H1 (cell line): ENCODE results near the gene ASH1L. TPM values are rescaled to one million over a fixed set of nuclear protein-coding genes. Genes with fewer than 3 reads are reported as not detected.

Source experiments
- CTCF ChIA-PET: fragments of 300-600 bp; sonication (Branson Sonifier 250); formaldehyde crosslinking; loops from one replicate; lab custom pipeline; 2021; ENCODE audit not compliant: partially characterized antibody; lab: Charles Lee
- POLR2A ChIA-PET: fragments of 300-600 bp; sonication (Branson Sonifier 250); formaldehyde crosslinking; loops from one replicate; lab custom pipeline; 2021; ENCODE audit warnings: inconsistent platforms; ENCODE audit not compliant: partially characterized antibody; lab: Charles Lee
- DNase-seq, 2 experiments: peaks; one replicate each; pipeline versions ENCODE4 v3.0.0 to v3.0.0-alpha.2; 2010 to 2022; ENCODE audit warnings: low spot score in 2 of 2, low read depth in 1 of 2, mixed read lengths in 1 of 2
- FAIRE-seq: peaks from 2 replicates; lab custom pipeline; 2011; peaks lifted over from hg19 to GRCh38; lab: Jason Lieb, UNC
- H2AFZ ChIP-seq: 2 replicates; pipeline ENCODE4 v1.8.1; 2012; ENCODE audit warnings: low read length, inconsistent platforms
- H2AK5ac ChIP-seq: 2 replicates; pipeline ENCODE4 v1.6.1; 2013; ENCODE audit warnings: low read depth, low read length
- H2BK120ac ChIP-seq: replicated peaks from 2 replicates; pipeline ENCODE3; 2013; ENCODE audit warnings: low read depth, low read length, inconsistent platforms
- H2BK12ac ChIP-seq: 2 replicates; pipeline ENCODE4 v1.6.1; 2013; ENCODE audit warnings: low read depth, low read length
- H2BK15ac ChIP-seq: 2 replicates; pipeline ENCODE4 v1.6.1; 2013; ENCODE audit warnings: low read length
- H2BK20ac ChIP-seq: 2 replicates; pipeline ENCODE4 v1.6.1; 2013; ENCODE audit warnings: low read length
- H2BK5ac ChIP-seq: 2 replicates; pipeline ENCODE4 v1.6.1; 2013; ENCODE audit warnings: low read depth, low read length
- H3K14ac ChIP-seq: 2 replicates; pipeline ENCODE4 v1.6.1; 2013; ENCODE audit warnings: inconsistent platforms; ENCODE audit not compliant: insufficient read length
- H3K18ac ChIP-seq: 2 replicates; pipeline ENCODE4 v1.6.1; 2013; ENCODE audit warnings: low read length; ENCODE audit errors: extremely low read depth
- H3K23ac ChIP-seq: 2 replicates; pipeline ENCODE4 v1.6.1; 2013; ENCODE audit warnings: inconsistent platforms; ENCODE audit not compliant: insufficient read length
- H3K23me2 ChIP-seq: 2 replicates; pipeline ENCODE4 v1.6.1; 2013; ENCODE audit warnings: low read depth, low read length
- H3K27ac ChIP-seq: 2 replicates; pipeline ENCODE4 v1.6.1; 2011; ENCODE audit warnings: low read depth, low read length, inconsistent platforms
- H3K27me3 ChIP-seq, 4 experiments: replicated peaks in 1 of 4; 1 replicate in 1 of 4; 2 replicates in 3 of 4; pipeline versions ENCODE4 v1.6.1 to v1.8.1; 2011 to 2013; ENCODE audit warnings: low read length in 3 of 4, mild to moderate bottlenecking in 3 of 4, inconsistent platforms in 2 of 4, mixed read lengths in 2 of 4, moderate library complexity in 1 of 4; ENCODE audit not compliant: control insufficient read depth in 3 of 4, insufficient read depth in 3 of 4; ENCODE audit errors: extremely low read depth in 1 of 4
- H3K36me3 ChIP-seq, 4 experiments: 2 replicates each; pipeline versions ENCODE4 v1.6.1 to v1.8.1; 2011 to 2013; ENCODE audit warnings: mild to moderate bottlenecking in 4 of 4, low read length in 3 of 4, moderate library complexity in 2 of 4, control low read depth in 1 of 4, inconsistent platforms in 1 of 4; ENCODE audit not compliant: insufficient read depth in 4 of 4, control insufficient read depth in 2 of 4
- H3K4ac ChIP-seq: replicated peaks from 2 replicates; pipeline ENCODE3; 2013; ENCODE audit warnings: low read length, low read depth, mixed read lengths, inconsistent platforms; ENCODE audit not compliant: insufficient read length
- H3K4me1 ChIP-seq, 4 experiments: replicated peaks in 1 of 4; 1 replicate in 1 of 4; 2 replicates in 3 of 4; pipeline versions ENCODE4 v1.6.1 to v1.8.1; 2011 to 2013; ENCODE audit warnings: low read length in 3 of 4, inconsistent platforms in 2 of 4, mixed read lengths in 1 of 4; ENCODE audit not compliant: insufficient read depth in 4 of 4, control insufficient read depth in 3 of 4
- H3K4me2 ChIP-seq, 2 experiments: 2 replicates each; pipeline versions ENCODE4 v1.6.1 to v1.8.1; 2011 to 2013; ENCODE audit warnings: low read depth in 2 of 2, low read length in 2 of 2, control low read depth in 1 of 2, inconsistent platforms in 1 of 2, mild to moderate bottlenecking in 1 of 2; ENCODE audit not compliant: insufficient read depth in 1 of 2
- H3K4me3 ChIP-seq, 4 experiments: fragments of 200-600, 300-600 bp in 1 of 4; sonication (generic), shearing (Covaris generic), sonication (Bioruptor Twin) in 1 of 4; 2 replicates each; pipeline versions ENCODE4 v1.5.1 to v1.8.1; 2011 to 2016; ENCODE audit warnings: low read length in 4 of 4, low read depth in 3 of 4, control low read depth in 2 of 4, inconsistent platforms in 2 of 4, mild to moderate bottlenecking in 2 of 4, mixed read lengths in 1 of 4, moderate library complexity in 1 of 4; ENCODE audit not compliant: insufficient read depth in 2 of 4; ENCODE audit errors: extremely low read depth in 1 of 4
- H3K56ac ChIP-seq: replicated peaks from 2 replicates; pipeline ENCODE3; 2013; ENCODE audit warnings: low read depth, mild to moderate bottlenecking, mixed read lengths, low read length, inconsistent platforms; ENCODE audit not compliant: insufficient read length
- H3K79me1 ChIP-seq: 2 replicates; pipeline ENCODE4 v1.6.1; 2013; ENCODE audit warnings: low read depth, low read length, control low read depth
- H3K79me2 ChIP-seq, 2 experiments: 2 replicates each; pipeline versions ENCODE4 v1.6.1 to v1.8.1; 2012 to 2013; ENCODE audit warnings: low read length in 2 of 2, mild to moderate bottlenecking in 2 of 2, inconsistent platforms in 1 of 2; ENCODE audit not compliant: insufficient read depth in 2 of 2, control insufficient read depth in 1 of 2
- H3K9ac ChIP-seq, 4 experiments: replicated peaks in 1 of 4; 1 replicate in 1 of 4; 2 replicates in 3 of 4; pipeline versions ENCODE4 v1.6.1 to v1.8.1; 2011 to 2013; ENCODE audit warnings: low read depth in 3 of 4, low read length in 3 of 4, control low read depth in 2 of 4, mild to moderate bottlenecking in 2 of 4, moderate library complexity in 2 of 4, inconsistent platforms in 1 of 4; ENCODE audit errors: extremely low read depth in 1 of 4
- H3K9me3 ChIP-seq, 2 experiments: 2 replicates each; pipeline versions ENCODE4 v1.6.1 to v1.8.1; 2012 to 2013; ENCODE audit warnings: mild to moderate bottlenecking in 2 of 2, moderate library complexity in 2 of 2, control low read depth in 1 of 2, inconsistent platforms in 1 of 2, low read depth in 1 of 2, low read length in 1 of 2, mixed read lengths in 1 of 2; ENCODE audit not compliant: insufficient read depth in 2 of 2
- H4K20me1 ChIP-seq, 2 experiments: replicated peaks in 1 of 2; 2 replicates each; pipeline versions ENCODE3 to v1.8.1; 2011 to 2013; ENCODE audit warnings: inconsistent platforms in 2 of 2, low read length in 2 of 2, mild to moderate bottlenecking in 1 of 2; ENCODE audit not compliant: insufficient read depth in 2 of 2, control insufficient read depth in 1 of 2
- H4K5ac ChIP-seq: 2 replicates; pipeline ENCODE4 v1.6.1; 2013; ENCODE audit warnings: low read length, low read depth, mixed read lengths, inconsistent platforms; ENCODE audit not compliant: insufficient read length
- H4K8ac ChIP-seq: 2 replicates; pipeline ENCODE4 v1.8.0; 2013; ENCODE audit warnings: mild to moderate bottlenecking, moderate library complexity, low read length, inconsistent platforms; ENCODE audit not compliant: insufficient read depth; ENCODE audit errors: extremely low read depth
- H4K91ac ChIP-seq: replicated peaks from 2 replicates; pipeline ENCODE3; 2013; ENCODE audit warnings: low read length, mixed read lengths, inconsistent platforms; ENCODE audit not compliant: insufficient read length
- CBX8 ChIP-seq: fragments of 300-800, 300-1000 bp; sonication (generic); IDR thresholded peaks from 2 replicates; pipeline ENCODE4 v1.7.1; 2016; ENCODE audit warnings: low read depth, low read length, borderline replicate concordance
- HDAC6 ChIP-seq: IDR thresholded peaks from one replicate; pipeline ENCODE4 v1.7.1; 2012; ENCODE audit warnings: low read depth, mild to moderate bottlenecking, inconsistent platforms, low read length, moderate library complexity
- JUND ChIP-seq: IDR thresholded peaks from 2 replicates; pipeline ENCODE4 v1.6.1; 2011; ENCODE audit warnings: mild to moderate bottlenecking, improper control_type of control experiment, low read length
- KDM1A ChIP-seq: fragments of 200-600, 300-600 bp; sonication (generic); IDR thresholded peaks from 2 replicates; pipeline ENCODE4 v1.7.1; 2016; ENCODE audit warnings: mild to moderate bottlenecking, low read length, borderline replicate concordance
- POU5F1 ChIP-seq: IDR thresholded peaks from 2 replicates; pipeline ENCODE4 v1.6.1; 2011; ENCODE audit warnings: low read depth, mild to moderate bottlenecking, low read length, moderate library complexity
- TAF7 ChIP-seq: optimal IDR thresholded peaks from 2 replicates; pipeline ENCODE3; 2011; ENCODE audit warnings: low read depth, mild to moderate bottlenecking, inconsistent platforms, low read length, moderate library complexity, borderline replicate concordance
- WGBS, 2 experiments: shearing (Covaris generic) in 1 of 2; methylation state at CpG; one replicate each; pipeline versions ENCODE4 v1.1.6 to v1.1.7; 2013 to 2015; ENCODE audit warnings: low lambda C conversion rate in 2 of 2, mixed read lengths in 2 of 2, inconsistent platforms in 1 of 2, low coverage in 1 of 2, missing lambda C conversion rate in 1 of 2; ENCODE audit not compliant: insufficient replicate concordance in 2 of 2, insufficient coverage in 1 of 2, insufficient read length in 1 of 2; ENCODE audit errors: extremely low coverage in 1 of 2, missing lambda C conversion rate in 1 of 2; 5-methylcytosine and 5-hydroxymethylcytosine counted together
- polyA plus RNA-seq, 7 experiments: library from polyadenylated mRNA; depleted of rRNA in 3 of 7; stranded (reverse) in 5 of 7; unstranded in 2 of 7; fragments of >200 nt in 5 of 7; fragments of 200-250 nt in 2 of 7; gene quantifications; 1 replicate in 5 of 7; 2 replicates in 1 of 7; 4 replicates in 1 of 7; pipeline versions ENCODE4 v1.2.1 to v1.2.3, GENCODE V29; 2011 to 2013; ENCODE audit warnings: missing spikeins in 2 of 7, mixed read lengths in 2 of 7
- total RNA-seq: library from RNA; stranded (reverse); fragmentation: NEBNext Ultra II Directional; extraction: Animal tissue kit (Norgen Biotek cat#: 25700); gene quantifications from 2 replicates; pipeline ENCODE4 v1.2.1, GENCODE V29; 2021

Gene ASH1L
- total and polyA plus RNA-seq, 2 of the 8 experiments (the other 6 are each of a cell fraction or from before 2014, with no cell fraction given), result 7.5 to 27.6 TPM

DNA sequence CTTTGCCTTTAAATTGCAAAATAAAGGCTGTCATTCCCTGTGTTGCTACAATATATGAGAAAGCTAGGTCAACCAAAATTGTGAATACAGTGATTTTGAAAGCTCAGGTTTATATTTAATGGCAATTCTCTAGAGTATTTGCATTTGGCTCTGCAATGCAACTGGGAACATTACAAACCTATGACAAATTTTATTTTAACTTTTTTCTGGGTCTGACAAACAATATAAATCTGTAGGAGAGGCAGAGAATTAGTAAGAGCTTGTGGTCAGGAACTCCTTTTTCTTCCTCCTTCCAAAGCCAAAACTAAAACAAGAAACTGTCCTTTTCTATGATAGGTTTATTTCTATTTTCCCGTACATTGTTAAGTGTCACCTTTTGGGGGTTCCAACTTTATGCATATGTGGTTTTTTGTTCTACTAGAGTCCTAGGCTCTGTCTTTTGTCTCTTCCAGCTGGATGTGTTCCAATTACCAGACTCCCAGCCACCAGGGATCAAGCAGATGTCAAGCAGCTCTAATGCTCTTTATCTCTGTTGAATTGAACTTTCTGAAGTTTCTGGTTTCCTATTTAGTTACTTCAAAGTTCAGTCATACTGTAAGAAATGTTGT, 106.9 kb downstream of the ASH1L start:
- TF ChIP-seq CBX8 (no peak), POU5F1 (no peak), JUND (no peak), KDM1A (no peak), TAF7 (no peak), HDAC6 (no peak)
- H3K56ac ChIP-seq, result no peak overlapping the region
- H3K23ac ChIP-seq, result no peak overlapping the region
- H2BK12ac ChIP-seq, result no peak overlapping the region
- no peaks in the 10 kb centered on the region for H3K27me3 ChIP-seq
- no peak overlapping the region for H2BK20ac ChIP-seq
- no peaks in the 10 kb centered on the region for H4K20me1 ChIP-seq
- no peak overlapping the region for H3K27ac ChIP-seq
- no peak overlapping the region for H4K91ac ChIP-seq
- no peaks in the 10 kb centered on the region for H3K79me1 ChIP-seq
- H2AFZ ChIP-seq, result no peak overlapping the region
- H2BK5ac ChIP-seq, result no peak overlapping the region
- FAIRE-seq (no peak), DNase-seq (no peak)
- no peak overlapping the region for H2AK5ac ChIP-seq
- ChIA-PET POLR2A (no interaction called here), CTCF (interaction anchor here (0.7 to 1.2 kb wide), 2 partner anchors 34 to 48 kb away, joined by 3 to 4 read pairs; no protein-coding TSS in a partner anchor)
- no peak overlapping the region for H2BK15ac ChIP-seq
- no peak overlapping the region for H4K5ac ChIP-seq
- H3K4me3 ChIP-seq, result no peak overlapping the region
- no peaks in the 10 kb centered on the region for H3K4me1 ChIP-seq
- H3K79me2 ChIP-seq, result no peaks in the 10 kb centered on the region
- no peak overlapping the region for H3K14ac ChIP-seq
- no peak overlapping the region for H3K4ac ChIP-seq
- H3K4me2 ChIP-seq, result no peak overlapping the region
- WGBS, 2 experiments, result 88% methylated on average over 1 of the region's 1 CpG; no CpG with 5 or more reads in 1 of the 2 experiments
- H3K23me2 ChIP-seq, result no peaks in the 10 kb centered on the region
- no peaks in the 10 kb centered on the region for H3K9me3 ChIP-seq
- H3K36me3 ChIP-seq, result no peaks in the 10 kb centered on the region
- H4K8ac ChIP-seq, result no peak overlapping the region
- H3K9ac ChIP-seq, result no peak overlapping the region
- H2BK120ac ChIP-seq, result no peak overlapping the region
- no peak overlapping the region for H3K18ac ChIP-seq
